Left renal cortex interstitium (tissue), 4 donors: Measurements from ENCODE around the gene TBC1D16. TPM values are rescaled to one million over a fixed set of nuclear protein-coding genes. Genes with fewer than 3 reads are reported as not detected.
"Not testable (repeated sequence)": the region's sequence is repeated elsewhere in the genome, so short reads cannot be mapped to it uniquely, and the experiment has no call there.

Source experiments
- DNase-seq, 4 donors: peaks; one replicate each; pipeline ENCODE4 v3.0.0-alpha.2; 2013; ENCODE audit warnings: low read depth in 4 of 4, low spot score in 2 of 4, missing footprints in 1 of 4
- polyA plus RNA-seq, 4 donors: library from polyadenylated mRNA; unstranded; fragments of 120-200 nt; gene quantifications; one replicate each; pipeline ENCODE4 v1.2.1, GENCODE V29; 2013; ENCODE audit not compliant: insufficient read length in 4 of 4

Gene TBC1D16
- polyA plus RNA-seq, 4 donors, result 28.0 to 37.1 (median 33.9) TPM

GRCh38 chr17:80055597-80055996 is 19.9 kb upstream of the TBC1D16 start:
- DNase-seq, result no peak

GRCh38 chr17:80053102-80053501 is 17.4 kb upstream of the TBC1D16 start:
- DNase-seq, result no peak

- DNase-seq, result no peak
Observed at GRCh38 chr17:80051681-80052080, 16.0 kb upstream of the TBC1D16 start.

- DNase-seq, result no peak
Observed at GRCh38 chr17:80050706-80051105, 15.0 kb upstream of the TBC1D16 start.

GRCh38 chr17:80049986-80050385 is 14.3 kb upstream of the TBC1D16 start:
- no peak for DNase-seq

- no peak for DNase-seq
Observed at GRCh38 chr17:80047176-80047575, 11.5 kb upstream of the TBC1D16 start.

GRCh38 chr17:80046709-80047108 is 11.0 kb upstream of the TBC1D16 start:
- not testable (repeated sequence) for DNase-seq

GRCh38 chr17:80045703-80046102 is 10.0 kb upstream of the TBC1D16 start:
- DNase-seq, result no peak

- DNase-seq, result no peak
Observed at GRCh38 chr17:80043963-80044362, 8.3 kb upstream of the TBC1D16 start.

GRCh38 chr17:80036715-80037477 is 1.2 kb upstream of the TBC1D16 start:
- DNase-seq, result peak in 2 of 4 donors; percentile 62 to 64

GRCh38 chr17:80035937-80036714 is 454 bp upstream of the TBC1D16 start, which contains the start of gene CCDC40:
TSS of gene CCDC40 (plus strand) at chr17:80036642. CDS start at chr17:80036663, 21 bp downstream.
- peak in 3 of 4 donors; percentile 59 to 73 (median 64) for DNase-seq

GRCh38 chr17:80034791-80035686 is 633 bp downstream of the TBC1D16 start:
- DNase-seq, result no peak

GRCh38 chr17:80033840-80034239 is 1.8 kb downstream of the TBC1D16 start:
- DNase-seq, result no peak

- no peak for DNase-seq
Observed at GRCh38 chr17:80032614-80033171, 3.0 kb downstream of the TBC1D16 start.

GRCh38 chr17:80031691-80032430 is 3.8 kb downstream of the TBC1D16 start:
- DNase-seq, result no peak

GRCh38 chr17:80030730-80031410 is 4.8 kb downstream of the TBC1D16 start:
- DNase-seq, result peak in 1 of 4 donors; percentile 52

- no peak for DNase-seq
Observed at GRCh38 chr17:80029258-80029974, 6.3 kb downstream of the TBC1D16 start.

- no peak for DNase-seq
Observed at GRCh38 chr17:80028030-80028429, 7.6 kb downstream of the TBC1D16 start.
